ENCODE measurements around the gene ARHGAP27.
"Not testable (repeated sequence)": the region's sequence is repeated elsewhere in the genome, so short reads cannot be mapped to it uniquely, and the experiment has no call there.

DNA sequence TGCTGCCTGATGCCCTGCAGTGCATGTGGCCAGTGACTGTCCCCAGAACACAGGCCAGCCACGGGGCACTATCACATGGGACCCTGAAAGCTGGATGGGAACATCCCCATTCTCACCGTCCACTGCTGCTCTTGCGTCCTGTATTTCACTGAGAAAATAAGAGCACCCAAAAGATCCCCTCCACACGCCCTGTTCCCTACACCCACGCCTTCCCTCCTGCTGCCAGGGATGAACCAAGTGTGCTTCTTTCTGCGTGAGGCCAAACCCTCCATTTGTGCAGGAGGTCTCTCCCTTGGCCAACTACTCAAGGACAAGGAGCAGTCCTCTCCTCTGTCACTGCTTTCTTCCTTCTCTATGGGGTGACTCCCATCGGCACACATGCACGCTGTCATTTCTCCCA lies 21.7 kb upstream of the ARHGAP27 start:
- TF ChIP-seq, protein P1, sequence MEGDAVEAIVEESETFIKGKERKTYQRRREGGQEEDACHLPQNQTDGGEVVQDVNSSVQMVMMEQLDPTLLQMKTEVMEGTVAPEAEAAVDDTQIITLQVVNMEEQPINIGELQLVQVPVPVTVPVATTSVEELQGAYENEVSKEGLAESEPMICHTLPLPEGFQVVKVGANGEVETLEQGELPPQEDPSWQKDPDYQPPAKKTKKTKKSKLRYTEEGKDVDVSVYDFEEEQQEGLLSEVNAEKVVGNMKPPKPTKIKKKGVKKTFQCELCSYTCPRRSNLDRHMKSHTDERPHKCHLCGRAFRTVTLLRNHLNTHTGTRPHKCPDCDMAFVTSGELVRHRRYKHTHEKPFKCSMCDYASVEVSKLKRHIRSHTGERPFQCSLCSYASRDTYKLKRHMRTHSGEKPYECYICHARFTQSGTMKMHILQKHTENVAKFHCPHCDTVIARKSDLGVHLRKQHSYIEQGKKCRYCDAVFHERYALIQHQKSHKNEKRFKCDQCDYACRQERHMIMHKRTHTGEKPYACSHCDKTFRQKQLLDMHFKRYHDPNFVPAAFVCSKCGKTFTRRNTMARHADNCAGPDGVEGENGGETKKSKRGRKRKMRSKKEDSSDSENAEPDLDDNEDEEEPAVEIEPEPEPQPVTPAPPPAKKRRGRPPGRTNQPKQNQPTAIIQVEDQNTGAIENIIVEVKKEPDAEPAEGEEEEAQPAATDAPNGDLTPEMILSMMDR (conservative IDR thresholded peaks at IDR 0.05 in 1 of 2, IDR thresholded peaks at IDR 0.05 in 1 of 2; ENCODE audit: extremely low read depth in 1 of 2, insufficient read depth in 1 of 2, low read depth in 1 of 2, low read length in 2 of 2), result not testable (repeated sequence)
- TF ChIP-seq EZH2 (IDR thresholded peaks at IDR 0.05; ENCODE audit: borderline replicate concordance, low read length), result not testable (repeated sequence)
